Astrocyte of the hippocampus (primary cell): ENCODE measurements around the gene ZBTB21.
A peak's percentile ranks its signal among the peaks of the same experiment; 100 is the strongest.
"Not testable (repeated sequence)": the region's sequence is repeated elsewhere in the genome, so short reads cannot be mapped to it uniquely, and the experiment has no call there.

ENCODE experiments used
- DNase-seq: peaks from one replicate; pipeline ENCODE4 v3.0.0; 2011; ENCODE audit warnings: low read depth, low spot score

ZBTB21 gene

GRCh38 chr21:41967708-41968107 lies 42.5 kb downstream of the ZBTB21 start:
- no peak for DNase-seq

GRCh38 chr21:41966872-41967621 lies 43.1 kb downstream of the ZBTB21 start:
- no peak for DNase-seq

DNA sequence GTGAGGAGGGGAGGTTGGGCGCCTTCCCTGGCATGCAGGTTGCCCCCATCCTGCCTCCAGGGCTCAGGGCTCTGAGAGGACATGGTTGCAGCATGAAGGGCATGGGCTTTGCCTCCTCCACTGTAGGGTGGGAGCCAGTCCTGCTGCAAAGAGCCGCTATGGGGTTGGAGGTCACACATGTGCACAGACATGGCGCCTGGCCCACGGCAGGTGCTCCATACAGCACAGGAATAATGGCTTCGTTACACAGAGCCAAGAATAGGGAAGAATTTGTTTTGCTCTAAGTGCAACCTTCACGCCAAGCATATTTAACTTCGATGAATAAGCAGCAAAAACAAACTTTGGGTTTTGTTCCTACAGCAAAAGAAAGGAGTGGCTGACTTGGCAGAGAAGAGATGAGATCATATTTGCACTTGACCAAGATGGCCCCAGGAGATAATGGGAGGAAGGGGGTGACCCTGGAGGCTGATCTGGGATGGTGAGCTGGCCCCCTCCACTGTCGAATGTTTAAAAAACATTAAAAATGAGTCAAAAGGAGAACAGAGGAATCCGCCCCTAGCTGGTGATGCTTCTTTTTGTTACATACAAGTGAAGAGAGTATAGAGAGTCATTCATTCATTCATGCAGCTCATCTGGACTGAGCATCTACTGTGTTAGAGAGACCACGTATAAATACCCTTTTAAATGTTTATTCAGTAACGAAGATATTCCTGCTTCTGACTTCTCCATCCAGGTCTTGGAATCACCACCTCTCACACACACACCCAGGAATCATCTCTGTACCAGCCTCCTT lies 43.9 kb downstream of the ZBTB21 start:
- peak; percentile 25 for DNase-seq

- no peak for DNase-seq
Observed at GRCh38 chr21:41965461-41966013, 44.6 kb downstream of the ZBTB21 start.

- DNase-seq, result no peak
Observed at GRCh38 chr21:41965045-41965444, 45.1 kb downstream of the ZBTB21 start.

- DNase-seq, result no peak
Observed at GRCh38 chr21:41964171-41964570, 46.0 kb downstream of the ZBTB21 start.

- no peak for DNase-seq
Observed at GRCh38 chr21:41962425-41962966, 47.7 kb downstream of the ZBTB21 start.

GRCh38 chr21:41961753-41962152 lies 48.4 kb downstream of the ZBTB21 start:
- DNase-seq, result no peak

- no peak for DNase-seq
Observed at GRCh38 chr21:41961282-41961701, 48.9 kb downstream of the ZBTB21 start.

GRCh38 chr21:41960386-41960785 lies 49.8 kb downstream of the ZBTB21 start:
- DNase-seq, result no peak

- not testable (repeated sequence) for DNase-seq
Observed at GRCh38 chr21:41959697-41960096, 50.5 kb downstream of the ZBTB21 start.

DNA sequence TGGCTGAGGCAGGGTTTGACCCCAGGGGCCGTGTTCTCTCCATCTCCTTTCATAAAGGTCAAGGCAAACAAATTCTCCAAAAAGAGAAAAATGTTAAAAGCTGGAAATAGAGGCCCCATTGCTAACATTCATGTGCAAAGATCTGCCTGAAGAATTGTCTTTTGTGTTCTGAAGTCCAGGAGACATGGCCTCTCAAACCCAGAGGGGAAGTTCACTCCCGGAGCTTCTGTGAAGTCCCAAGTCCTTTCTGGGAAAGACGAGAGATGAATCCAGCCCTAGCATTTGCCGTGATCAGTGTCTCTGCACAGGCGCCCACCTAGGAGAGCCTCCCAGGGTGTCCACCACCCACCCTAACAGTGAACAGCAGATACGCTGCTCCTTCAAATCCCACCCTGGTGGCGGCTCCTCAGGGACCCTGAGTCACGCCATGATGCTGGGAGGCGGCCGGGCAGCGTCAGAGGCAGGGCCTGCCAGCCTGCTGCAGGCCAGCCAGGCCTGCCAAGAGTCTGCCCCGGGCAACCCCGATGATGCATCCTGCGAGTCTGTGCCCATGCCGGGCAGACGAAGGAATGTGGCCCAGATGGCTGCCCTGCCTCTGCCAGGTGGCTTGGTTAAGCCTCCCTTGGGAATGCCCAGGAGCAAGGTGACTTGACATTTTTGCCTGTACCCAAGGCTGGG lies 51.1 kb downstream of the ZBTB21 start:
- DNase-seq, result peak; percentile 32

DNA sequence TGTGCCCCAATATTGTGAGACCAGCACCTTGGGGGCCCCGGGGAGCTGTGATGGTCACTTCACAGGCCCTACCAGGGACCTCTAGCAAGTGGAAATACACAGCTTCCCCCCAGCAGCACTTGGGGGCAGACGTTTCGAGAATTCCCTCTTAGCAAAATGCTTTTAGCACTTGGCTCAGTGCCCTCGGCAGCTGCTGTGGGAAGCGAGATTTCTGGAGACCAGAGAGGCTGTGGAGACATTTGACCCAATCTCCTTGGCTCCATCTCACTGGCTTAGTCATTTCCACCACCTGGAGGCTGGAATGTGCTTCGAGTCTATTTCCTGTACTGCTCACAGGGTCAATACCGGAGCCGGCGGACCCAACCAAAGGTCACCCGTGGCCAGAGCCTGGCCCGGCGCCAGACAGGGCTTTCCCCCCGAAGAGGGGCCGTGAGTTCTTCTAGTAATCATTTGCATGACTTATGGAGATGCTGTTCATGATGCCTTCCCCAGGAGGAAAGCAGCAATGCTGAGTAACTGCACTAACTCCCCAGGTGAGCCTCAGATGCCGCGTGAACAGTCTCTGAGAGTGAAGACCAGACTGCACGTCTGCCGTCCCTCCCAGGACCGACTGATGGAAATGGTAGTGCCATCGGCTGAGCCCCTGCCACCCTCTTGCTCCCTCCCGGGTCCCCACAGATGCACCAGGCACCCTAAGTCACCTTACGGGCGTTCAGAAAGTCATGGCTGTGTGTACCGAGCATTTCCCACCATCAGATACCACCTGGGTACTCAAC lies 52.0 kb downstream of the ZBTB21 start:
- peak; percentile 82 for DNase-seq

- DNase-seq, result no peak
Observed at GRCh38 chr21:41956926-41957729, 53.0 kb downstream of the ZBTB21 start.

DNA sequence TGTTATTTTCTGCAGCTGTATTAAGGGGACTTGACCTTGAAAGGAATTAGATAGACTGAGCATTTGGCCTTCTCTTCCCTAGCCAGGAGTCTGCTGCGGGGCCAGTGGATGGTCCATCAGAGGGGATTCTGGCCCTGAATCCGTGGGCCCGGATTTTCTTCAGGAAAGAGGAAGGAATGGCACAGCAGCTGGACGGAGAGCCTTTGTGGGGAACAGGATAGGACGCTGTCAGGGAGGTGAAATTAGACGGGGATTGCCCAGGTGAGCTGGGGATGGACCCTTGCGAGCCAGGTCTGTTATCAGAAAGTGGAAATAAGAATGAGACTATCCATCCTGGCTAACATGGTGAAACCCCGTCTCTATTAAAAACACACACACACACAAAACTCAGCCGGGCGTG lies 54.6 kb downstream of the ZBTB21 start:
- no peak for DNase-seq

DNA sequence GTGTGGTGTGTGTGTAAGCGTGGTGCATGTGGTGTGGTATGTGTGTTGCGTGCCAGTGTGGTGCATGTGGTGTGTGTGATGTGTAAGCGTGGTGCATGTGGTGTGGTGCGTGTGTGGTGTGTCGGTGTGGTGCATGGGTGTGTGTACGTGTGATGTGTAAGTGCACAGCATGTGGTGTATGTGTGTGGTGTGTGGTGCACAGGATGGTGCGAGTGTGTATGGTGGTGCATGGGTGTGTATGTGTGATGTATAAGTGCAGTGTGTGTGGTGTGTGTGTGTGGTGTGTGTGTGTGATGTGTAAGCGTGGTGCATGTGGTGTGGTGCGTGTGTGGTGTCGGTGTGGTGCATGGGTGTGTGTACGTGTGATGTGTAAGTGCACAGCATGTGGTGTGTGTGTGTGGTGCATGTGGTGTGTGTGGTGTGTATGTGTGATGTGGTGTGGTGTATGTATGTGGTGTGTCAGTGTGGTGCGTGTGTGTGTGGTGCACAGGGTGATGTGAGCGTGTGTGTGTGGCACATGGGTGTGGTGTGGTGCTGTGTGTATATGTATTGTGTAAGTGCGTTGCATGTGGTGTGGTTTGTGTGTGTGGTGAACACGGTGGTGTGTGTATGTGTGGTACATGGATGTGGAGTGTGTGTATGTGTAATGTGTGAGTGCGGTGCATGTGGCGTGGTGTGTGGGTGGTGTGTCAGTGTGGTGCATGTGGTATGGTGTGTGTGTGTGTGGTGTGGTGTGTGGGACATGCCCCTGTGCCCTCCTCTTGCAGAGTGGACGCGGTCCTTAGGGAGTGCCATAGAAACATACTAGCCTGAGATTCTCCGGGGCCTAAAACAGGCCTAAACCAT lies 55.3 kb downstream of the ZBTB21 start:
- DNase-seq, result no peak

DNA sequence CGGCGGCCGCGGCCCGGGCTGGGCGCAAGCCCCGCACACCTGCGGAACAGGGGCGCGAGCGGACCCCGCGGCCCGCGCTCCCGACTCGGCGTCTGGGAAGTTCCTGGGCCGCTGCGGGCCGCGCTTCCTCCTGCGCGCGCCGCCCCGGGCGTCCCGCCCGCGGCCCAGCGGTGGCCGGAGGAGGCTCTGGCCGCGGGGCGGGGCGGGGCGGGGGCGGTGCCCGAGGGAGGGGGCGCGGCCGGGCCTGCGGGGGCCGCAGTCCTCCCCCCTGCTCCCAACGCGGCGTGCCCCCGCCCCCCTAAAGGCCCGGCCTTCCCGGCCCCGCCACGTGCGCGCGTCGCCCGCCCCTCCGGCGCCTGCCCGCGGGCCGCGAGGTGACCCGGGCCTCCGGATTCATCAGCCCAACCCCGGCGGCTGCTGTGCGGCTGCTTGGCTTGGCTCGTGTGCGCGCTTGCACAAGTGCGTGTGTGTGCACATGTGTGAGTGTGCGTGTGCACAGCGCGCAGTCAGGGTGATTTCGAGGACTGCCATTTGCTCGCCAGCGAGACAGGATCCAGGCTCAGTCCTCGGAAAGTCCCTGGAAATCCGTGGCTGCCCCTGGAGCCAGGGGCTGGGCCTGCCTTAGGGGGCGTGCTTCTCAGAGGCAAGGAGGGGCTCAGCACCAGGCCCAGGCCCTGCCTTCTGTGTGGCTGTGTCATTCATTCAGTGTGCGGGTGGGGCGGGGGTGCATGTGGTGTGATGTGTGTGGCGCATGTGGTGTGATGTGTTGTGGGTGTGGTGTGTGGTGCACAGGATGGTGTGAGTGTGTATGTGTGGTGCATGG lies 56.1 kb downstream of the ZBTB21 start, which contains the start of gene C2CD2:
C2CD2 (minus strand) TSS at position 188 of the 823 bp plus-strand sequence. CDS start 370 bp downstream, outside the sequence.
- peak; percentile 84 for DNase-seq

DNA sequence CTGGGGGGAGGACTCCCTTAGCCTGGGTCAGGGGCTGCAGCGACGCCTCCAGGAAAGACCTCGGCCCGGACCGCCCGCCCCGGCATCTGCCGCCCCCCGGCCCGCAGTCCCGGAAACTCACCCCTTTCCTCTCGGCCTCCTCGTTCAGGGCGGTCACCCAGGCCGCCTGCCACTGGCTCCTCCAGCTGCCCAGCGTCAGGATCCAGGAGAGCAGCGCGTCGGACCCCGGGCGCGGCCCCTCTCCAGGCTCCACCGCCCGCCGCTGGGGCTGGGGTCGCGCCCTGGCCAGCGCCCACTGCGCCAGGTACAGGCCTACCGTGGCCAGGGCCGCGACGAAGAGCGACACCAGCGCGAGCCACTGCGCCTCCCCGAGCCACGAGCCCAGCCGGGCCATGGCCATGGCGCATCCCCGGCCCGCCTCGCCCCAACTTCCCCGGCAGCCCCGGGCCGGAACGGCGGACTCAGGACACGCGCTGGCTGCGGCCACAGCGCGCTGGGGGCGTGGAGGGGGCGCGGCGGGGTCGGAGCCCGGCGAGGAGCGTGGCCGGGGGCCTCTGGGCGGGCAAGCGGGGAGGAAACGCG lies 56.8 kb downstream of the ZBTB21 start:
- DNase-seq, result no peak
